GM12865 (cell line): Measurements from ENCODE around the gene HOXA11.

Experiments
- DNase-seq: peaks from one replicate; pipeline ENCODE4 v3.0.0; 2010; ENCODE audit warnings: low read depth
- H3K4me3 ChIP-seq: 2 replicates; pipeline ENCODE4 v1.5.1; 2011; ENCODE audit warnings: mild to moderate bottlenecking, low read depth, low read length, control low read depth
- CTCF ChIP-seq: IDR thresholded peaks from 2 replicates; pipeline ENCODE4 v1.5.1; 2011; ENCODE audit warnings: low read length, control low read depth, low read depth, inconsistent platforms; ENCODE audit not compliant: insufficient read depth; ENCODE audit errors: missing control alignments

Gene HOXA11

GRCh38 chr7:27141137-27141922, 43.7 kb downstream of the HOXA11 start:
- TF ChIP-seq CTCF: no peak
- no peak overlapping the region for H3K4me3 ChIP-seq
- DNase-seq: no peak

- H3K4me3 ChIP-seq: no peak overlapping the region
- DNase-seq: no peak
- no peak for TF ChIP-seq CTCF
These were observed 44.7 kb downstream of the HOXA11 start for GRCh38 chr7:27140126-27140857.

- TF ChIP-seq CTCF: no peak
- DNase-seq: no peak
- no peak overlapping the region for H3K4me3 ChIP-seq
These were observed 45.5 kb downstream of the HOXA11 start for GRCh38 chr7:27139334-27140125.

GRCh38 chr7:27138985-27139333, 46.1 kb downstream of the HOXA11 start:
- DNase-seq: no peak
- no peak overlapping the region for H3K4me3 ChIP-seq
- no peak for TF ChIP-seq CTCF

GRCh38 chr7:27138472-27138871, 46.6 kb downstream of the HOXA11 start:
- no peak for TF ChIP-seq CTCF
- no peak overlapping the region for H3K4me3 ChIP-seq
- no peak for DNase-seq

- no peak for DNase-seq
- no peak for TF ChIP-seq CTCF
- H3K4me3 ChIP-seq: no peak overlapping the region
These were observed 47.3 kb downstream of the HOXA11 start for GRCh38 chr7:27137640-27138315.
